Trophoblast cell (in vitro differentiated cells and primary cell): ENCODE measurements around the gene ELL.

Source experiments
- DNase-seq, 2 donors: peaks; one replicate each; pipeline ENCODE4 v3.0.0-alpha.2; 2016
- H2AFZ ChIP-seq: 2 replicates; pipeline ENCODE4 v1.6.1; 2013; ENCODE audit warnings: low read length, moderate library complexity, mild to moderate bottlenecking; ENCODE audit not compliant: insufficient read depth, poor library complexity
- H2AK5ac ChIP-seq: 2 replicates; pipeline ENCODE4 v1.6.1; 2013; ENCODE audit warnings: mild to moderate bottlenecking, low read length
- H2BK120ac ChIP-seq: 2 replicates; pipeline ENCODE4 v1.6.1; 2013; ENCODE audit warnings: low read length, mild to moderate bottlenecking, moderate library complexity; ENCODE audit not compliant: insufficient read depth, poor library complexity
- H2BK12ac ChIP-seq: 2 replicates; pipeline ENCODE4 v1.6.1; 2013; ENCODE audit warnings: mild to moderate bottlenecking, low read length, moderate library complexity
- H2BK5ac ChIP-seq: 2 replicates; pipeline ENCODE4 v1.6.1; 2013; ENCODE audit warnings: low read length, low read depth, moderate library complexity, mild to moderate bottlenecking; ENCODE audit not compliant: poor library complexity
- H3K14ac ChIP-seq: 2 replicates; pipeline ENCODE4 v1.6.1; 2013; ENCODE audit warnings: mild to moderate bottlenecking, low read length
- H3K18ac ChIP-seq: 2 replicates; pipeline ENCODE4 v1.6.1; 2013; ENCODE audit warnings: mild to moderate bottlenecking, low read length
- H3K23ac ChIP-seq: 2 replicates; pipeline ENCODE4 v1.6.1; 2013; ENCODE audit warnings: low read length
- H3K27ac ChIP-seq: 2 replicates; pipeline ENCODE4 v1.5.1; 2013; ENCODE audit warnings: low read depth, mild to moderate bottlenecking, inconsistent platforms, low read length, moderate library complexity
- H3K27me3 ChIP-seq: 2 replicates; pipeline ENCODE4 v1.6.1; 2013; ENCODE audit warnings: inconsistent platforms, mild to moderate bottlenecking, low read length, moderate library complexity; ENCODE audit not compliant: insufficient read depth
- H3K36me3 ChIP-seq, 2 experiments: 1 replicate in 1 of 2; 2 replicates in 1 of 2; pipeline ENCODE4 v1.6.1; 2013; ENCODE audit warnings: low read length in 2 of 2, mild to moderate bottlenecking in 2 of 2, moderate library complexity in 1 of 2; ENCODE audit not compliant: insufficient read depth in 2 of 2, control insufficient read depth in 1 of 2
- H3K4ac ChIP-seq: 2 replicates; pipeline ENCODE4 v1.6.1; 2013; ENCODE audit warnings: low read depth, mild to moderate bottlenecking, low read length, moderate library complexity
- H3K4me1 ChIP-seq, 2 experiments: 1 replicate in 1 of 2; 2 replicates in 1 of 2; pipeline ENCODE4 v1.6.1; 2013; ENCODE audit warnings: low read length in 2 of 2, mild to moderate bottlenecking in 2 of 2, moderate library complexity in 1 of 2; ENCODE audit not compliant: insufficient read depth in 2 of 2, control insufficient read depth in 1 of 2
- H3K4me2 ChIP-seq: 2 replicates; pipeline ENCODE4 v1.6.1; 2013; ENCODE audit warnings: inconsistent platforms, mild to moderate bottlenecking, low read length, moderate library complexity
- H3K4me3 ChIP-seq: 2 replicates; pipeline ENCODE4 v1.5.1; 2013; ENCODE audit warnings: mild to moderate bottlenecking, low read depth, low read length, inconsistent platforms
- H3K79me1 ChIP-seq: one replicate; pipeline ENCODE4 v1.6.1; 2013; ENCODE audit warnings: low read length
- H3K79me2 ChIP-seq: 2 replicates; pipeline ENCODE4 v1.6.1; 2013; ENCODE audit warnings: low read length, mild to moderate bottlenecking; ENCODE audit not compliant: control insufficient read depth, insufficient read depth, poor library complexity
- H3K9ac ChIP-seq: 2 replicates; pipeline ENCODE4 v1.6.1; 2013; ENCODE audit warnings: mild to moderate bottlenecking, low read length
- H3K9me3 ChIP-seq: 2 replicates; pipeline ENCODE4 v1.6.1; 2013; ENCODE audit warnings: low read depth, mild to moderate bottlenecking, control low read depth, inconsistent platforms, low read length; ENCODE audit not compliant: insufficient read depth
- H4K12ac ChIP-seq: 2 replicates; pipeline ENCODE4 v1.6.1; 2013; ENCODE audit warnings: low read depth, mild to moderate bottlenecking, low read length, moderate library complexity
- H4K8ac ChIP-seq: 2 replicates; pipeline ENCODE4 v1.6.1; 2013; ENCODE audit warnings: low read depth, mild to moderate bottlenecking, low read length, moderate library complexity
- H4K91ac ChIP-seq: one replicate; pipeline ENCODE4 v1.6.1; 2013; ENCODE audit warnings: low read depth, mild to moderate bottlenecking, low read length, moderate library complexity
- WGBS: extraction: QIAGEN DNeasy Blood & Tissue Kit; methylation state at CpG from one replicate; pipeline ENCODE4 v1.1.7; 2013; ENCODE audit warnings: missing lambda C conversion rate; ENCODE audit not compliant: insufficient read length, insufficient coverage; ENCODE audit errors: extremely low coverage; 5-methylcytosine and 5-hydroxymethylcytosine counted together

Gene ELL

DNA sequence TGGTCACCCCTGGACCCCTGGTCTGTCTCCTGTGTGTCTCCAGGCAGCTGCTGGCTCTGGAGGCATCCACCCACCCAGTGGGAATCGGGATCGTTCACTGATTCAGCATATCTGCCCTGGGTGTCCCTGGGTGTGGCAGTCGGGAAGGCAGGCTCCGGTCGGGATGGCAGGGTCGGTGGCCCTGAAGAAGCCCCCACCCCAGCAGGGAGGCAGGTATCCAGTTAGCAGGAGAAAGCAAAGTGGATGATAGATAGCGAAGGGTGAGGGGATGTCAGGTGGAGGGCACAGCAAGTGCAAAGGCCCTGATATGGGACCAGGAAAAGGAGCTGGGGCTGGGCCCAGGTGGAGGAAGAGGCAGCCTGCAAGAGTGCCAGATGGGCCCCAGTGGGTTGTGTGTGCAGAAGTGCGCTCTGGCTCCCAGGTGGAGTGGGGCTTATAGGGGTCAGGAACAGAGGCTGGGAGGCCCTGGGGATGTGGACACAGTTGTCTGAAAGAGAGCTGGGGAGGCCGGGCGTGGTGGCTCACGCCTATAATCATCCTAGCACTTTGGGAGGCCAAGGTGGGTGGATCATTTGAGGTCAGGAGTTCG is 100.4 kb downstream of the ELL start:
- Histone ChIP-seq H4K8ac (no peak overlapping the region), H3K23ac (no peak overlapping the region), H3K4me3 (no peak overlapping the region), H2BK12ac (no peak overlapping the region), H3K4me1 (peaks cover 25 to 30% of the 10 kb centered on the region in 2 experiments), H4K91ac (no peak overlapping the region), H3K36me3 (no peaks in the 10 kb centered on the region), H2BK120ac (no peak overlapping the region), H2BK5ac (no peak overlapping the region), H2AFZ (no peak overlapping the region), H4K12ac (no peak overlapping the region), H3K4me2 (no peak overlapping the region), H3K79me1 (peaks cover 29% of the 10 kb centered on the region), H3K79me2 (peaks cover 17% of the 10 kb centered on the region), H3K9ac (no peak overlapping the region), H3K4ac (peak overlapping the region; percentile 31), H3K27me3 (no peaks in the 10 kb centered on the region), H3K9me3 (peaks cover 2% of the 10 kb centered on the region), H3K14ac (no peak overlapping the region), H2AK5ac (no peak overlapping the region), H3K27ac (no peak overlapping the region), H3K18ac (peak overlapping the region; percentile 7)
- DNase-seq: no peak
- WGBS: no CpG with 5 or more reads among the region's 12 CpGs

DNA sequence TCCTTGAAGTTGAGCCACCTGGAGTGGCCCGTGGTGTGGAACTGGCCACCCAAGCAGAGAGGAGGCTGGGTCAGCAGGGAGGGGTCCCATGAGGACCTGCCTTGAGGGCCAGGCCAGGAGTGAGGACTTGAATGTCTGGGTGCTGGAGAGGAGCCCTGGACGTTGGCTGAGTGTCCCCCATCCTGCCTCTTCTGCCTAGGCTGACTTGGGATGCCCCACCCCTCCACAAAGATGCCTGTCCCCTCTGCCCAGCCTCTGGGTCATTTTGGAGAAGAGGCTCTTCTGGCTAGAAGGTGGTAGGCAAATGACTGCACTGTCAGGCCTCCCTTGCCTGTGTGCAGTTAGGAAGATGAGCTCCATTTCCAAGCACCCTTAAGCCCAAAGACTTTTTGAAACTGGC is 100.9 kb downstream of the ELL start:
- H3K4ac ChIP-seq: peak overlapping the region; percentile 31
- H3K14ac ChIP-seq: no peak overlapping the region
- H2AK5ac ChIP-seq: no peak overlapping the region
- no peak overlapping the region for H3K27ac ChIP-seq
- no peaks in the 10 kb centered on the region for H3K27me3 ChIP-seq
- DNase-seq: no peak
- no peak overlapping the region for H2AFZ ChIP-seq
- peak overlapping the region; percentile 46 for H3K18ac ChIP-seq
- peaks cover 28 to 33% of the 10 kb centered on the region in 2 experiments for H3K4me1 ChIP-seq
- no CpG with 5 or more reads among the region's 2 CpGs for whole genome bisulfite sequencing
- no peak overlapping the region for H3K4me2 ChIP-seq
- peaks cover 32% of the 10 kb centered on the region for H3K79me1 ChIP-seq
- H3K23ac ChIP-seq: no peak overlapping the region
- H4K12ac ChIP-seq: no peak overlapping the region
- peak overlapping the region; percentile 27 for H2BK12ac ChIP-seq
- no peak overlapping the region for H2BK120ac ChIP-seq
- no peak overlapping the region for H3K9ac ChIP-seq
- H3K4me3 ChIP-seq: no peak overlapping the region
- H3K36me3 ChIP-seq: no peaks in the 10 kb centered on the region
- no peak overlapping the region for H2BK5ac ChIP-seq
- peaks cover 17% of the 10 kb centered on the region for H3K79me2 ChIP-seq
- H4K8ac ChIP-seq: no peak overlapping the region
- peaks cover 2% of the 10 kb centered on the region for H3K9me3 ChIP-seq
- H4K91ac ChIP-seq: no peak overlapping the region

DNA sequence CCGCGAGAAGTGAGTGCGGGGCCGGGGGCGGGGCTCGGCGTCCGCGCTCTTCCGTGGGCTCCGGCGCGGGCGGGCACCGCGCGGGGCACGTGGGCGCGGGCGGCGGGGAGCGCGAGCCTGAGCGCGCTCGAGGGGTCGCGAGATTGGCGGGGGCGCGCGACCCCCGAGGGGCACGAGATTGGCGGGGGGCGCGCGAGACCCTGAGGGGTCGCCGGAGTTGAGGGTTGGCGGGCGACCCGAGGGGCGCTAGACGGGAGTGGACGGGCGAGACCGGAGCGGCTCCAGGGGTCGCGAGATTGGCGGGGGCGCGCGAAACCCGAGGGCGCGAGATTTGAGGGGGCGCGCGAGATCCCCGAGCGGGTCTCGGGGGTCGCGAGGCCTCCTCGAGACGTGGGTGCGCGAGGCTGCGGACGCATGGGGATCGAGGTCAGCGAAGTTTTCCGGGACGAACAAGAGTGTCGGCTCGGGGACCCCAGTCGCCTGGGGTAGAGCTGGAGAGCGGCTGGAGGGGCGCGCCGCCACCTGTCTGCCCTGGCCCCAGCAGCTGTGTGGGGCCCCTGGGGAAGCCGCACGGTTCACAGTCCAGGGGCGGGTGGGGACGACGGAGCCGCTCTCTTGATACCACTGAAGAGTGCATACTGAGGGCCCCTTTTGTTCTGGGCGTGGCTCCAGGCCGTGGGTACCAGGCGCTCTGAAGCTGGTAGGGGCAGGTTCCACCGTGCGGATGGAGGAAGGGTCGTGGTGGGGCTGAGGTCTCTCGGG is 102.0 kb downstream of the ELL start:
- Histone ChIP-seq H3K79me2 (peaks cover 14% of the 10 kb centered on the region), H4K8ac (peak overlapping the region; percentile 73), H2BK120ac (peak overlapping the region; percentile 64), H3K18ac (peak overlapping the region; percentile 84), H2AFZ (peak overlapping the region; percentile 17), H3K4me2 (peak overlapping the region; percentile 78), H3K14ac (peak overlapping the region; percentile 80), H3K4me3 (peak overlapping the region; percentile 76), H3K79me1 (peaks cover 32% of the 10 kb centered on the region), H2AK5ac (peak overlapping the region; percentile 71), H3K4ac (peak overlapping the region; percentile 57), H4K12ac (peak overlapping the region; percentile 50), H4K91ac (peak overlapping the region; percentile 81), H3K9ac (peak overlapping the region; percentile 56), H3K23ac (no peak overlapping the region), H3K4me1 (peaks cover 29 to 35% of the 10 kb centered on the region in 2 experiments), H2BK12ac (peak overlapping the region; percentile 42), H3K36me3 (no peaks in the 10 kb centered on the region), H2BK5ac (peak overlapping the region; percentile 36), H3K27ac (no peak overlapping the region), H3K27me3 (no peaks in the 10 kb centered on the region), H3K9me3 (peaks cover 2% of the 10 kb centered on the region)
- no peak for DNase-seq
- no CpG with 5 or more reads among the region's 97 CpGs for WGBS

DNA sequence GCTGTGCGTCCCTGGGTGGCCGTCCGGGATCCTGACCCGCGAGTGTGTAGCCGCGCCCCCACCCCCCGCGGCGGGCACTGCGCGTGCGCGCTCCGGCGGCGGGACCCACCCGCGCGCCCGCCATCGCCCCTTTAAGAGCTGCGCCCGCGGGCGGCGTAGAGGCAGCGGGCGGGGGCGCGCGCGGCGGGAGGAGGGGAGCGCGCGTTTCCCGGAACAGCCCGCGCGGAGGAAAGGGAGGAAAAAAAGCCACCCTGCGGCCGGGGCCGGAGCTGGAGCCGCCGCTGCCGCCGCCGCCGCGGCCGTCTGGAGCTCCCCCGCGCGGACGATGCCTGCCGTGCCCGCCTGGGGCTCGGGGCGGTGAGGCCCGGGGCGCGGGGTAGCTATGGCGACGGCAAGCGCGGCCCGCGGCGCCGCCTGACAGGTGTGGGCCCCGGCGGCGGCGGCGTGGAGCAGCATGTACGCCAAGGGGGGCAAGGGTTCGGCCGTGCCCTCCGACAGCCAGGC is 102.6 kb downstream of the ELL start, which contains the start of gene SSBP4:
SSBP4 (plus strand) TSS at position 204 of the 504 bp plus-strand sequence; CDS start at position 455, 251 bp downstream.
- Histone ChIP-seq H2BK12ac (peak within 1 kb of the TSS; percentile 98), H3K4me3 (peak within 1 kb of the TSS; percentile 76), H2BK5ac (peak within 1 kb of the TSS; percentile 55), H3K27me3 (no peaks in the 10 kb centered on the region), H4K12ac (peak within 1 kb of the TSS; percentile 54), H3K4ac (peak within 1 kb of the TSS; percentile 83), H3K23ac (no peak within 1 kb of the TSS), H4K8ac (peak within 1 kb of the TSS; percentile 83), H3K9me3 (peaks cover 2% of the 10 kb centered on the region), H2AFZ (peak within 1 kb of the TSS; percentile 56), H3K4me1 (peaks cover 29 to 35% of the 10 kb centered on the region in 2 experiments), H3K27ac (peak within 1 kb of the TSS; percentile 35), H3K14ac (peak within 1 kb of the TSS; percentile 97), H2AK5ac (peak within 1 kb of the TSS; percentile 99), H2BK120ac (peak within 1 kb of the TSS; percentile 91), H3K4me2 (peak within 1 kb of the TSS; percentile 78), H3K36me3 (no peaks in the 10 kb centered on the region), H3K79me2 (peaks cover 14% of the 10 kb centered on the region), H3K9ac (peak within 1 kb of the TSS; percentile 56), H3K79me1 (peaks cover 32% of the 10 kb centered on the region), H4K91ac (peak within 1 kb of the TSS; percentile 99), H3K18ac (peak within 1 kb of the TSS; percentile 89)
- DNase-seq: peak; percentile 55 to 77
- no CpG with 5 or more reads among the region's 80 CpGs for WGBS
